ENCODE measurements around the gene CDYL.

Gene CDYL

DNA sequence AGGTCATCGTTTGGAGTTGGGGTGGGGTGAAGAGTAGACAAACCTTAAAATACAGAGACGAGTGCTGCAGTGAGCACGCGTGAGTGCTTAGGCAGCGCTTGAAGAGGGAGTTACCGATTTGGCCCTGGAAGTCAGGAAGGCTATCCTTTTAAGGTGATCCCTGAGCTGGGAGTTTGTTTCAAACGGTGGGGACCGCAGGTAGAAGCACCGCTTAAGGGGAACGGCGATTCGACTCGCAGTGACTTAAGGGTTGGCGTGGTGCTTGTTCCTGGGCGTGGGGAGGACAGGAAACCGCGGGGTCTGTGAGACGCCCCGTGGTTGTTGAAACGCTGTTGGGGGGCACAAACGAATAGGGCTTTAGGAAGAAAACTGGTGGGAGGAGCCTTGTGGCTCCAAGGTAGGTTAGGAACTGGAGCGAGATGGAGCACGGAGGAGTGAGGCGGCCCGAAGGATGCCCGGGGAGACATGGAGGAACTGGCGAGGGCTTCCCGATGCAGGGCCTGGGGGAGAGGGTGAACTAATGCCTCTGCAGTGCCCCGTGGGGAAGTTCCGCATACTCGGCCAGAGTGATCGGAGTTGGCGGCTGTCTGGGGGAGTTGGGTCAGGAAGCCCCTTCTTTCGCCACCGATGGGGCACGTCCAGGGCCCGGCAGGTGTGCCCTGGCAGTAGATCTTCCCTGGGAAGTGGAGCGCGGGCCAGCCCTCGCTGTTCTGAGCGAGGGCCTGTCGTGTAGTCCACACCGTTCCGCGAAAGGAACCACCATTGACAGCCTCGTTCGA is 1.3 kb upstream of the CDYL start:
- no peak for DNase-seq

DNA sequence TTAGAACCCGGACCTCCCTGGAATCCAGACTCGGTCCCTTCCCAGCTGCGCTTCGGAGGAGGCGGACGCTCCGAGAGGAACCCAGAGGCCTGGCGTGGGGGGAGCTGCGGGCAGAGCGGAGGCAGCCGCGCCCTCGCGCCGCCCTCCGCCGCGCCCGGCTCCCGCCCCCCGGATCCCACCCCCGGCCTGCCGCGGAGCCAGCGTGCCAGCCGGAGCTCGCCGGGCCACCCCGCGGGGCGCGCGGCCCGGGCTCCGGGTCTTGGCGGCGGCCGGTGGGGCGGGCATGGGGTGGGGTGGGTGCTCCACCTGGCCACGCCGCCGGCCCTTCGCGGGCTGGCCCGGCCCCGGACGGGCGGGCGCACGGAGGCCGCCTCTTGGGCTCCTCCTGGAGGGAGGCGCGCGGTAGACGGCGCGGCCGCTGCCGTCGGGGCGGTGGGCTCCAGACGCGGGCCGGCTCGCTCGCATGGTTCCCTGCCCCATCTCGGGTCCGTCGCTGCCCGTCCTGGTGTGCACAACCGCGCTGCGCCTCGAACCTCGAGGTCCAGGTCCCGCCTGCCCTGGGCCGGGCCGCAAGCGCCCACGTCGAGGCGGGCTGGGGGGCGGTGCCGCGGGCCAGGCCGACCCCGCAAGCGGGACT is 592 bp upstream of the CDYL start:
- peak; percentile 59 for DNase-seq

DNA sequence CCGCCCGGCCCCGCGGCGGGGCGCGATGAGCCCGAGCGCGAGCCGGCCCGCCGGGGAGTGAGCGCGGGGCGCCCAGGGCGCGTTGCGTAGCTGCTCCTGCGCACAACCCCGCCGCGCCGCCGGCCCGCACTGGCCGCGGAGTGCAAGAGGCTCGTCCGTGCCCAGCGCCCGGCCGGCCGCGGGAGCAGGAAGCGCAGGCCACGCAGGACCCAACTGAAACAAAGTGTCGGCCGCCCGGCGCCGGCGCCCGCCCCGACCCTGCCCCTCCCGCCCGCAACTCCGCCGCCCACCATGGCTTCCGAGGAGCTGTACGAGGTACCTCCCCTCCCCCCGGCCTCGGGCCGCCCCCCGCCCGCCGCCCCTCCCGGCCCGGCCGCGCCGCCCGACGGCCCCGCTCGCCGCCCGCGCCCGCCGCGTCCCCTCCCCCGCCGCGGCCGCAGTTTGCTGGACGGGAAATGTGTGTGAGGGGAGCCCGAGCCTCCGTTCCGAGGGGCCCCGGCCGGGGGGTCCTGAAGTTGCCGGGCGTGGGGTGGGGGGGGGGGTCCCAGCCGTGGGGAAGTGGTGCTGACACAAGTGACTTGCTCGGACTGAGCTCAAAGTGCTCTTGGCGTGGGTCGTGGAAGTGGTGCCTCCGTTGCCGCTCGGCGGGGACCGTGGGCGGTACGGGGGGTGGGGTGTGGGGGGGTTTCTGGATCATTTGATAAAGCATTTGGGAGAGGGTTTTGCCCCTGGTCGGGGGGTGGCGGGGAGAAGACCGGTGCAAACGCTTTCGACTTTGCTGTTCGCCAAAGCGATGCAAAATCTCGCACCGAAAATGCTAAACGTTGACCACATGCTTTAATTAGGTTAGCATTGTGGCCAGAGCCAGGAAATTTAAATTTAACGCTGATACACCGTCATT is 539 bp downstream of the CDYL start:
- no peak for DNase-seq

DNA sequence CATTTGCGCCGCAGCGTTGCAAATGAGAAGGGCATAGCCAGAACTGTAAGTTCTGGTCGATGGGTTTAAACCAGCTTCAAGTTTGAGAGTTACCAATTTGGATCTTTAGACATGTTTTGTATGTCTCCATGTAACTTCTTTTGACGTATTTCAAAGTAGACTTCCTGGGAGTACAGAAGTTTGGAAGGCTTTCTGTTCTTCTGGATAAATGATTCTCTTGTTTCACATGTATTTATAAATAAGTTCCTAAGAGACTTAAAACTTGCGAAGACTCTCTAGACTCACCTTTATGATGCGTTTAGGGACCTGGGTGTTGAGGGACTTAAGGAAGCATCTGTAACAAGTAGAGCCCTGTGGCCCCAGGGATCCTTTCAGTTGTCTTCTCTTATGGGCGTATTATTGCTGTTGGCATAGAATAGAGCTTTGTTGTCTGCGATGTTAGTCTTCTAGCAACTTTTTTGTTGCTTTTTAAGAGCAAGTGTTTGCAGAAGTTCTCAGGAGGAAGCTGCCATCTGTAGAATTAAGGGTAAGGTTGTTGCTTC is 1.3 kb downstream of the CDYL start:
- no peak for DNase-seq

DNA sequence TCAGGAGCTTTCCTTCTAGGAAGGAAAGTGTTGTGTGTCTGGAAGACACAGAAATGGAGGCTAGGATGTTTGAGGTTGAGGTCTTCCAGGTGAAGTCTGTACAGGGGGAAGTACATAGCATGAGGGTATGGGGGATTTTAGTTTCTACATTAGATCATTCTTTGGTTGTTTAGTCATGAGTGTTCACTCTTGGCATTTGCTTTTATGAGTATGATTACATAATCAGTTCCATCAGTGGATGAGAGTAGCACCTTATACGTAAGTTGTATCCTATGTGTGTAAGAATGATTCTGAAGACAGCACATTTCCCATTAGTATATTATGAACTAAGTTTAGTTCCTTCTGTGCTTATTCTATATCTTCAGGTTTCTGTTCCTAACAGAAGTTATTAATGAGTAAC is 1.9 kb downstream of the CDYL start:
- DNase-seq = no peak

DNA sequence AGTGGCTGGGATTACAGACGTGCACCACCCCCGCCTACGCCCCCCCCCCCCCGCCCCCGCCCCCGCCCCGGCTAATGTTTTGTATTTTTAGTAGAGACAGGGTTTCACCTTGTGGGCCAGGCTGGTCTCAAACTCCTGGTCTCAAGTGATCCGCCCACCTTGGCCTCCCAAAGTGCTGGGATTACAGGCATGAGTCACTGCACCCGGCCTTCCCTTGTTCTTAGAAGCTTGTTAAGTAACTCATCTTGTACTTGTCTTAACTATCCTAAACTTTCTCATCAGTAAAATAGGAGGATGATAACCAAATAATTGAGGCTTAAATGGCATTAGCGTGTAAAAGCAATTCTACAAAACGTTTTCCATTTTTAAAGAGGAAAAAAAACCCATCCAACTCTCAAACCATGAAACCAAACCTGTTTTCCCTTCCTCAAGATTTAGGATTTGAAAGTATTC is 4.2 kb downstream of the CDYL start:
- no peak for DNase-seq

DNA sequence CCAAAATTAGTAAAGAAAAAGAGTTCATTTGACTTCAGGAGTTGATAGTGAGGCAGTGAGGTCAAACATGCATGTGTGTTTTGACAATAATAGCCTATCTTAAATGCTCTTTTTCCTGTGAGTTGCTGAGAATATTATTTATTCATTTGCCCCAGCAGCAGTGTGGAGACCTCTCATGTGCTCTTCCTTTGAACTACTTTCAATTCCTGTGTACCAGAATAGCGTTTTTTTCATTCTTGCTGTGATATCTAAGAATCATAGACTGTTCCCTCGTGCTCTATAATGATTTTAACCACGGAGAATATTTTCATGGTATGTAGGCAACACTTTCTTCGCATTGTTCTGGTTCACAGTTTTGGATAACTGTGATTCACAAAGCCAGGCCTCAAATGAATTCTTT is 5.2 kb downstream of the CDYL start:
- no peak for DNase-seq

DNA sequence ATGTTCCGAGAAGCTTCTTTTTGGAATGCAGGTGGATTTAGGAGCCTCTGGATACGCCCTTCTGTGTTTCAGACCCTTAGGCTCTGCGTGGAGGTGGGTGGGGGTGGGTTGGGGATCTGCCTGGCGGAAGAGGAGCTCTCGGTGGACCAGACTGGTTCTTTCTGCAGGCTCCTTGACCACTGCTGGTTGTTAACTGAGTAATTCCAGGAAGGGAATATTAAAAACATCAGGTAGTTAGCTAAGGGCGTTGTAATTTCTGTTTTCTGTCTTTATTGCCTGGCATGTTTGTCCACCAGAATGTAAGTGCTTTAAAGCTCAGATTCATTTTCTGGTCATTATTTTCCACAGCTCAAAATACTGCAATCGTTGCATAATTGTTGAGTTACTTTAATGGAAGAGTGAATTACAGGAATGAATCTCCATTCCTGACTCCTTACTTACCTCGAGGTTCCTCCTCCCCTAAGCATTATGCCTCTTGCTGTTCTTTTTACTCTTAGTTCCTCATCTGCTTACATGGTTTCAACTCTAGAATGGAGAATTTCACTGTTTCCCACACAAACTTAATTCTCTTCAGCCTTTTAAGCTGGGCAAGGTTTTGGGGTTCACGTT is 5.9 kb downstream of the CDYL start:
- no peak for DNase-seq

DNA sequence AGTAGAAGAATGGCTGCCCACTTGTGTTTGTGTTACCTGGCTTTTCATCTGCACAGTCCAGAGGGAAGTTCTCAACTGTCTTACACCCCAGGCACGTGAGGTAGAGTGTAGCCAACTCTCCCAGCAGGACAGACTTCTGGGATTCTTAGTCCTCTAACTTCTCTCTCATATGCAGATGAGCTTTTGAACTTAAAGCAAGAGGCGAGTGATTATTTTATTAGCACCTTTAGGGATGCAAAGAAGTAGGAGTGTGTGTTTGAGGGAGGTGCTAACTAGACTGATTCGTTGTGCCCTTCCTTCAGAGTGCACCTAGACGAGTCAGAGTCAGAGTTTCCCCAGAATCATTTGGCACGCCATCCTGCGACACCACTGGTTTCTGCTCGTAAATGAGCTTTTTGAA is 10.8 kb downstream of the CDYL start:
- no peak for DNase-seq

DNA sequence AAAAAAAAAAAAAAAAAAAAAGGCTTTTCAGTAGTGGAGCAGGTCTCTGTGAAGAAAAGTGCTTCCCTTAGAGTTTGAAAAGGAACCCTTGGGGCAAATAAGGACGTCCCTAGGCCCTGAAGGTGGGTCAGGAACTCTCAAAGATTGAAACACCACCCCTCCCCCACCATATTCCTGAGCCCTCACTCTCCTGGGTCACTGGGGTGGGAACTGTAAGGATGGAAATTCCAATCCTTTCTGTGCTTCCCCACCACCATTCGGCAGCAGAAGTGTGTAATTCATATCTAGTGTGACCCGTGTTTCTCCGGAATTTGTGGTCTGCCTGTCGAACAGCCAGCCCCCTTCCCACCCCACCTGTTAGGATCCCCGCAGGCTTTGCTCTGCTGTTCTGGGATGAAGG is 12.3 kb downstream of the CDYL start:
- no peak for DNase-seq

DNA sequence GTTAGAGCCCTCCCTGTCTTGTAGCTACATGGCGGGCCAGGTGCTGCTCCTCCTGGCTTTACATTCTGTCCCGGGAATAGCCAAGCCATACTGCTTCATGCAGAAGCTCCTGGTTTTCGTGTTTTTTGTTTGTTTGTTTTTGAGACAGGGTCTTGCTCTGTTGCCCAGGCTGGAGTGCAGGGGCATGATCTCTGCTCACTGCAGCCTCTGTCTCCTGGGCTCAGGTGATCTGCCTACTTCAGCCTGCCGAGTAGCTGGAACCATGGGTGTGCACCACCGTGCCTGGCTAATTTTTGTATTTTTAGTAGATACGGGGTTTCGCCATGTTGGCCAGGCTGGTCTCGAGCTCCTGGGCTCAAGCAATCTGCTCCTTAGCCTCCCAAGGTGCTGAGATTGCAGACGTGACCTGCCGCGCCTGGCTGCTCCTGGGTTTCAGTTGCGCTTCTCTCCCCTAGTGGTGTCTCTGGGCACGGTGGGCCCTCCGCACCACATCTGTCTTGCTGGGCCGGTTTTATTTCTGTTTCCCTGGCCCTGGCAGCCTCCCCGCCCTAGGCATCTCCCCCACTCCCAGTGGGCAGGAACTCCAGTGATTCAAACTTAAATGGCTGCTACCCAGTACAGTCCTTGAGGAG is 12.9 kb downstream of the CDYL start:
- no peak for DNase-seq

DNA sequence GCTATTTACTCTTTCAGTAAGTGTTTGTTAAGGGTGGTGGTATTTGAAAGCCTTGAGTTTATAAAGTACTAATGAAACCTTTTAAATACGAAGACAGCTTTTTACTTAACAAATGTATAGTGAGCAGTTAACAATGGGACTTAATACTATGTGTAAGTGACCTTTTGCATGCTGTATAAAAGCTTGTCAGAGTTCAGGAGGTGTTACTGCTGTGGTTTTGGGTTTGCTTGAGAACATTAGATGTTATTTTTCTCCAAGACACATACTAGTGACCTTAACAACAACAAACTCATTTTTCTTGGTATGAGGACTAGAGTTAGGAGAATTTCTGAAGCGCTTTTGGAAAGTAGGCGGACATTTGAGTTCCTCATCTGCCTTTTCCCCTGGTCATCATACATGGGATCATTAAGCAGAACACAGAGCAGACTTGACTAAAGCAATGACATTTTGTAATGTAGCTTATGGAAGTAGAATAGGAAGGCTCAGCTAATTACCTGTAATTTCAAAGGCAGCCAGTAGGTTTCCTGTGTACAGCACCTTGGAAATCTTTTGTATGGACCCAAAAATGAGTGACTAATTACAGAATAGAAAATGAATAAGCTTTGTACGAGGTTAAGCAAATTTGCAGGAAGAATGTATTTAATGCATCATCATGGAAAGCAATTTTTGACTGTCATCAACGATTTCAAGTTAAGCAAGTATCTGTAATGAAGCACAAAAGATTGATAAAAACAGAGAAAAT is 14.1 kb downstream of the CDYL start:
- DNase-seq = no peak

DNA sequence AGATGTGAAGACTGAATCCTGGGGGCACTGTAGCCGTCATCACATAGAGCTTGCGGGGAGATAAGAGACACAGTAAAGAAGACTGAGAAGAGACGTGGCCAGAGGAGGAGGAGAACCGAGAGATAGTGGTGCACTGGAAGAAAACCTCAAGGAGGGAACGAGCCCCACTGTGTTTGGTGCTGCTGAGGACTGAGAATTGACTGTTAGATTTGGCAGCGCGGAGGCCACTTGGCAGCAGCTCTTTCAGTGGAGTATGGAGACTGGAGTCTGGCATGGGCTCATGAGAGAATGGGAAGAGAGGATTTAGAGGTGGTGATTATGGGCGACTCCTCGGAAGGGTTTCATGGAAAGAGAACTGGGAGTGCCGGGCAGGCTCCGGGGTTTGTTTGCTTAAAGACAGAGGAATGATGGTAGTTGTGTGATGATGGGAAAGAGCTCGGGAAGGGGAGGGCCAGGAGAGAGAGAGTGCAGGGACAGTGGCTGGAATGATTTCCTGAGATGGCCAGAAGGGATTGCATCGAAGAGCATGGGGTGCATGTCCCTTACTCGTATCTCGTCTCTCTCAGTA is 18.0 kb downstream of the CDYL start:
- no peak for DNase-seq

DNA sequence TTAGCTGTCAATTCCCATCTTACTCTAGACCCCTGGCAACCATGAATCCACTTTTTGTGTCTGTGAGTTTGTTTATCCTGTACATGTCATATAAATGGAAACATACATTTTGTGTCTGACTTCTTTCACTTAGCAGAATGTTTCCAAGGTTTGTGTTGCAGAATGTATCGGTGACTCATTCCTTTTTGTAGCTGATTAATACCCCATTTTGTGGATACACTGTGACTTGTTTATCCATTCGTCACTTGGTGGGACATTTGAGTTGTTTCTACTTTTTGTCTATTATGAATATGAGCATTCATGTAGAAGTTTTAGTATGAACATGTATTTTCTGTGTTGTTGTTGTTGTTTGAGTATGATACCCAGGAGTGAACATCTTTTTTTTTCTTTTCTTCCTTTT is 21.4 kb downstream of the CDYL start:
- no peak for DNase-seq

DNA sequence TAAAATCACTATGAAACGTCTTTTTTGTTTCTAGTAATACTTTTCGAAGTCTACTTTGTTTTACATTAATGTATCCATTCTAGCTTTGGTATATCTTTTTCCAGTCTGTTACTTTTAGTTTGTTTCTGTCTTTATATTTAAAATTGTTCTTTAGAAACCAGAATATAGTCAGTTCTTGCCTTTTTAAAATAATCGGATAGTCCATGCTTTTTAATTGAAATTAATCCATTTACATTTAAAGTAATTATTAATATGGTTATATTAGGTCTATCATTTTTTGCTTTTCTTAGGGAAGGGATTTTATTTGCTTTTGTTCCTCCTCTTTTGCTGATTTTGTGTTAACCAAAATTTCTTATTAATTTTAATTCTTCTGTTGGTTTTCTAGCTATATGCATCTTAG is 23.7 kb downstream of the CDYL start:
- no peak for DNase-seq

DNA sequence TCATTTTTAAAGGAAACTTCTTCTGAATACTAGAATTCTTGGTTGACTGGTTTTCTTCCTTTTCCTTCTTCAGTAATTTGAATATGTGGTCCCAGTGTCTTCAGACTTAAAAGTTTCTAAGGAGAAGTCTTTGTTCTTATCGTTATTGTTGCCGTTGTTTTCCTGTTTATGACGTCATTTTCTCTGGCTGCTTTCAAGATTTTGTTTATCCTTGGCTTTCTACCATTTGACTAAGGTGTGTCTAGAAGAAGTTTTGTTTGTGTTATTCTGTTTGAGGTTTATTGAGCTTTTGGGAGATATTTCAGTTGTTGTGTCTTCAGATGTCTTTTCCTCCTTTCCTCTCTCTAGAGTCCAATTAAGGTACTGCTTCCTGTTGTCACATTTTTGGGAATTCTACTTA is 24.5 kb downstream of the CDYL start:
- no peak for DNase-seq

DNA sequence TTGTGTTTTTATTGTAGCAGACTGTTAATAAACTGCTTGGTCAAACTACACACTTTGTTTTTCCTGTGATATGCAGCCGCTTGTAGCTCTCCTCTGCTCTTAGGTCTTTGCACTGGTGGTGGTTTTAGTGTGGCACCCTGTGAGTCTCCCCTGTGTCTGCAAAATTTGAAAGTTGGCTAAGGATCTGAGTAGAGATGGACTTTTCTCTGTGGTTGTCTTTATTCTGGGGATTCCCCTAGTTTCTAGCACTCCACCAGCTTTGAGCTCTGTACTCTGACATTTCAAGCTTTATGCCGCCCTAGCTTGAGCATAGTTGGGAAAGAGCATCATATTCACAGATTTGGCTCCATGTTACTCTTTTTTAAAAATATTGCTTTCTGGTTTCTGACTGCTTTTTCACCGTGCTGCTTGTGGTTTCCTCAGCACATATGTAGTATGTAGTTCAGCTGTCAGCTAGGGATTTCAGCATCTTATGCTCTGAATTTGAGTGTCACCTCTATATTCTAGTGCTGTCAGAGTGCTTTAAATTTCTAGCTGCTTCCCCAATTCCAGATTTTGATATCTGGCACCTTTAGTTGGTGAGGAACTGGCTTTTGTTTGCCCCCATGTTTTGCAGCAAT is 25.4 kb downstream of the CDYL start:
- DNase-seq = no peak

DNA sequence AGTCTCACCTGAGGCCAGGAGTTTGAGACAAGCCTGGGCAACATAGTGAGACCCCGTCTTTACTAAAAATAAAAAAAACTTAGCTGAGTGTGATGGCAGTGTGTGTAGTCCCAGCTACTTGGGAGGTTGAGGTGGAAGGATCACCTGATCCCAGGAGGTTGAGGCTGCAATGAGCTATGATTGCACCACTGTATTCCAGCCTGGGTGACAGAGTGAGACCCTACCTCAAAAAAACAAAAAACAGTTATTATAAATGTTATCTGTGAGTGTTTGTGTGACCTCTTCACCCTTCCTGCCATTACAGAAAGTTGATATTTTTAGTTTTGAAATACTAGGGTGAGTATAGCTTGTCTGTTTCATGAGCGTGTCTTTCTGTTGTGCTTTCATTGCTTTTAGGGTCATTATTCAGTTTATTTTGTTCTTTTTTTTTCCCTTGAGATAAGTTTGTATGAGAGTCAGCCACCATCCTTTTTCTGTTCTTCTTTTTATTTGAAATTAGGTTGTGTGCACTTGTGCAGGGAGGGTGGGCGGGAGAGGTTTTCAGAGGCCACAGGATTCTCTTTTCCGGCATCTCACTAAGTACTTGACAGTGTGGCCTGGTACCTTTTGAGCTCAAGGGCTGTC is 26.2 kb downstream of the CDYL start:
- no peak for DNase-seq

DNA sequence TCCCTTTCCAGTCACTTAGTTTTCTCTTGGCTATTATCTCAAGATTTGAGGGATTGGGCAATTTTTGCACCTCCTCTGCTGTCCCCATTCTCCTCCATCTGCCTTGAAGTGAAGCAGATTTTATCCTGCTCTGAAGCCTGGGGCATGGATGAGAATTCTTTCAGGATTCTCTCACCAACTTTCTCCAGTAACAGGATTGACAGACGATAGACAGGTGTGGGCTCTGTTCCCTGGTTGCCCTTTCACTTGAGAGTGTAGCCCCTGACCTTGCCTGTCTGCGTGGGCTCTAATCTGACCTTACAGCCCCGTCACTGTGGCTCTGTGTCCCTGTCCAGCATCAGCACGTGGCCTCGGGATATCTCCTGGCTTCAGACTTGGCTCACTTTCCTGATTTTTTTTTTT is 27.1 kb downstream of the CDYL start:
- DNase-seq = no peak

DNA sequence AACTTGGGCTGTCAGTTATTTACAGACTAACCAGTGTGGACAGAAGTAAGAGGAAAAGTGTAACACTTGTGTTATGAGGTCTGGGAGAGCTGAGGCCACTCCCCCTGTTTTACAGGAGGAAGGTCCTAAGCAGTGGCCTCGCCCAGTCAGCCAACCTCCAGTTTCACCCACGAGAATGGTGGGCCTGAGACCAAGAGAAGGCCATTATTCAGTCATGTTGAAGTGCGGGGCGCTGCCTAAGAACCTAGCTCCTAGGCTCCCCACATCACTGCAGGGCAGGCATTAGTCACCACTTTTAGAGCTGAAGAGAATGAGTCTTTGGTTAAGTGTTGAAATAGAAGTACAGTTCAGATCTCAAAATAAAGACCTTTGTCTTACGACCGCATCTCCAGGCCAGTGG is 27.9 kb downstream of the CDYL start:
- no peak for DNase-seq
